Astrocyte (in vitro differentiated cells and primary cell): Measurements from ENCODE around the gene FAM184B. TPM values are rescaled to one million over a fixed set of nuclear protein-coding genes. Genes with fewer than 3 reads are reported as not detected.

Experiments used
- DNase-seq: peaks from one replicate; pipeline ENCODE4 v3.0.0-alpha.2; 2010; ENCODE audit warnings: low read depth
- FAIRE-seq: peaks from 2 replicates; lab custom pipeline; 2011; peaks lifted over from hg19 to GRCh38; lab: Jason Lieb, UNC
- H2AFZ ChIP-seq: 2 replicates; pipeline ENCODE4 v1.6.0; 2012; ENCODE audit warnings: low read depth, low read length, inconsistent platforms
- H3K27ac ChIP-seq: 2 replicates; pipeline ENCODE4 v1.5.1; 2011; ENCODE audit warnings: low read depth, low read length, inconsistent platforms
- H3K27me3 ChIP-seq: 2 replicates; pipeline ENCODE4 v1.6.0; 2011; ENCODE audit warnings: low read length, inconsistent platforms; ENCODE audit not compliant: insufficient read depth
- H3K36me3 ChIP-seq: 2 replicates; pipeline ENCODE4 v1.5.1; 2011; ENCODE audit warnings: low read length, inconsistent platforms; ENCODE audit not compliant: insufficient read depth
- H3K4me1 ChIP-seq: 2 replicates; pipeline ENCODE4 v1.5.1; 2011; ENCODE audit warnings: low read length, inconsistent platforms; ENCODE audit not compliant: insufficient read depth
- H3K4me2 ChIP-seq: 2 replicates; pipeline ENCODE4 v1.6.0; 2012; ENCODE audit warnings: low read length, inconsistent platforms
- H3K4me3 ChIP-seq: 2 replicates; pipeline ENCODE4 v1.5.1; 2011; ENCODE audit warnings: low read depth, mild to moderate bottlenecking, low read length, inconsistent platforms; ENCODE audit not compliant: insufficient read depth
- H3K79me2 ChIP-seq: 2 replicates; pipeline ENCODE4 v1.6.0; 2012; ENCODE audit warnings: mild to moderate bottlenecking, low read length, inconsistent platforms; ENCODE audit not compliant: insufficient read depth
- H3K9ac ChIP-seq: 2 replicates; pipeline ENCODE4 v1.6.0; 2012; ENCODE audit warnings: mild to moderate bottlenecking, low read length, inconsistent platforms
- H3K9me3 ChIP-seq: 2 replicates; pipeline ENCODE4 v1.5.1; 2012; ENCODE audit warnings: low read depth, mild to moderate bottlenecking, low read length, inconsistent platforms; ENCODE audit not compliant: insufficient read depth
- H4K20me1 ChIP-seq: 2 replicates; pipeline ENCODE4 v1.6.0; 2012; ENCODE audit warnings: low read length, inconsistent platforms; ENCODE audit not compliant: insufficient read depth
- H3K27ac Mint-ChIP-seq: one replicate; pipeline ENCODE4 v1.8.0; 2021; ENCODE audit warnings: mild to moderate bottlenecking, mixed read lengths; ENCODE audit not compliant: unreplicated experiment
- H3K27me3 Mint-ChIP-seq: one replicate; pipeline ENCODE4 v1.8.0; 2021; ENCODE audit warnings: low read depth, mixed read lengths; ENCODE audit not compliant: unreplicated experiment
- H3K36me3 Mint-ChIP-seq: one replicate; pipeline ENCODE4 v1.8.0; 2021; ENCODE audit warnings: low read depth, mixed read lengths; ENCODE audit not compliant: unreplicated experiment
- H3K4me1 Mint-ChIP-seq: one replicate; pipeline ENCODE4 v1.8.0; 2021; ENCODE audit warnings: low read depth, mixed read lengths; ENCODE audit not compliant: unreplicated experiment
- H3K4me3 Mint-ChIP-seq: one replicate; pipeline ENCODE4 v1.8.0; 2021; ENCODE audit warnings: mild to moderate bottlenecking, moderate library complexity, mixed read lengths; ENCODE audit not compliant: unreplicated experiment
- H3K9me3 Mint-ChIP-seq: one replicate; pipeline ENCODE4 v1.8.0; 2021; ENCODE audit warnings: mild to moderate bottlenecking, mixed read lengths; ENCODE audit not compliant: unreplicated experiment
- CTCF ChIP-seq: IDR thresholded peaks from 2 replicates; pipeline ENCODE4 v1.5.1; 2011; ENCODE audit warnings: low read depth, mild to moderate bottlenecking, inconsistent platforms, low read length, moderate library complexity; ENCODE audit not compliant: insufficient read depth
- EZH2 ChIP-seq: IDR thresholded peaks from 2 replicates; pipeline ENCODE4 v1.6.1; 2012; ENCODE audit warnings: mild to moderate bottlenecking, low read length, inconsistent platforms; ENCODE audit not compliant: insufficient read depth
- total RNA-seq: library from RNA; stranded (reverse); gene quantifications from 2 replicates; pipeline ENCODE4 v1.2.1, GENCODE V29; 2021

FAM184B gene
- total RNA-seq, 1 donor from 2014 or later: 0.54 TPM

GRCh38 chr4:17650406-17650805 lies 131.0 kb downstream of the FAM184B start:
- no peaks in the 10 kb centered on the region for H3K36me3 Mint-ChIP-seq
- no peak overlapping the region for H3K4me2 ChIP-seq
- TF ChIP-seq CTCF: no peak
- TF ChIP-seq EZH2: no peak
- H3K4me3 Mint-ChIP-seq: no peak overlapping the region
- DNase-seq (no peak), FAIRE-seq (no peak)
- no peaks in the 10 kb centered on the region for H3K27me3 ChIP-seq
- H3K27me3 Mint-ChIP-seq: peaks cover 7% of the 10 kb centered on the region
- H3K36me3 ChIP-seq: no peaks in the 10 kb centered on the region
- no peak overlapping the region for H3K4me3 ChIP-seq
- no peaks in the 10 kb centered on the region for H3K9me3 ChIP-seq
- no peak overlapping the region for H3K9ac ChIP-seq
- no peaks in the 10 kb centered on the region for H3K79me2 ChIP-seq
- H3K4me1 ChIP-seq: no peaks in the 10 kb centered on the region
- no peak overlapping the region for H3K27ac Mint-ChIP-seq
- H3K9me3 Mint-ChIP-seq: no peaks in the 10 kb centered on the region
- H4K20me1 ChIP-seq: no peaks in the 10 kb centered on the region
- no peak overlapping the region for H2AFZ ChIP-seq
- no peaks in the 10 kb centered on the region for H3K4me1 Mint-ChIP-seq
- H3K27ac ChIP-seq: no peak overlapping the region

GRCh38 chr4:17647927-17648326 lies 133.5 kb downstream of the FAM184B start:
- no peaks in the 10 kb centered on the region for H3K4me1 Mint-ChIP-seq
- Histone ChIP-seq H3K27ac (no peak overlapping the region), H3K4me2 (no peak overlapping the region), H3K9me3 (no peaks in the 10 kb centered on the region), H3K27me3 (no peaks in the 10 kb centered on the region), H3K4me3 (no peak overlapping the region), H4K20me1 (no peaks in the 10 kb centered on the region), H3K4me1 (no peaks in the 10 kb centered on the region), H3K36me3 (no peaks in the 10 kb centered on the region), H3K9ac (no peak overlapping the region), H3K79me2 (no peaks in the 10 kb centered on the region), H2AFZ (no peak overlapping the region)
- no peak for FAIRE-seq
- no peaks in the 10 kb centered on the region for H3K27me3 Mint-ChIP-seq
- DNase-seq: no peak
- H3K9me3 Mint-ChIP-seq: peaks cover 6% of the 10 kb centered on the region
- no peak overlapping the region for H3K27ac Mint-ChIP-seq
- H3K36me3 Mint-ChIP-seq: peaks cover 1% of the 10 kb centered on the region
- TF ChIP-seq CTCF: no peak
- no peak for TF ChIP-seq EZH2
- H3K4me3 Mint-ChIP-seq: no peak overlapping the region

- no peak for DNase-seq
- no peaks in the 10 kb centered on the region for H3K9me3 ChIP-seq
- H3K36me3 ChIP-seq: no peaks in the 10 kb centered on the region
- Mint-ChIP-seq H3K27ac (no peak overlapping the region), H3K9me3 (peaks cover 11% of the 10 kb centered on the region), H3K36me3 (peaks cover 7% of the 10 kb centered on the region), H3K4me3 (no peak overlapping the region), H3K4me1 (no peaks in the 10 kb centered on the region), H3K27me3 (no peaks in the 10 kb centered on the region)
- H3K4me2 ChIP-seq: no peak overlapping the region
- H3K27ac ChIP-seq: no peak overlapping the region
- H3K4me3 ChIP-seq: no peak overlapping the region
- H2AFZ ChIP-seq: no peak overlapping the region
- no peak overlapping the region for H3K9ac ChIP-seq
- TF ChIP-seq EZH2 (no peak), CTCF (no peak)
- H3K27me3 ChIP-seq: no peaks in the 10 kb centered on the region
- no peaks in the 10 kb centered on the region for H3K4me1 ChIP-seq
- H3K79me2 ChIP-seq: no peaks in the 10 kb centered on the region
- FAIRE-seq: no peak
- no peaks in the 10 kb centered on the region for H4K20me1 ChIP-seq
These were observed 134.1 kb downstream of the FAM184B start for GRCh38 chr4:17647176-17647806.
